ENCODE measurements around the gene RHCG.
A peak's percentile ranks its signal among the peaks of the same experiment; 100 is the strongest.
"Not testable (repeated sequence)": the region's sequence is repeated elsewhere in the genome, so short reads cannot be mapped to it uniquely, and the experiment has no call there.

RHCG gene

GRCh38 chr15:89477411-89478242 lies 18.8 kb downstream of the RHCG start:
- DNase-seq (ENCODE audit: low spot score), result no peak

- DNase-seq (ENCODE audit: low spot score), result no peak
Observed at GRCh38 chr15:89475661-89476060, 20.7 kb downstream of the RHCG start.

DNA sequence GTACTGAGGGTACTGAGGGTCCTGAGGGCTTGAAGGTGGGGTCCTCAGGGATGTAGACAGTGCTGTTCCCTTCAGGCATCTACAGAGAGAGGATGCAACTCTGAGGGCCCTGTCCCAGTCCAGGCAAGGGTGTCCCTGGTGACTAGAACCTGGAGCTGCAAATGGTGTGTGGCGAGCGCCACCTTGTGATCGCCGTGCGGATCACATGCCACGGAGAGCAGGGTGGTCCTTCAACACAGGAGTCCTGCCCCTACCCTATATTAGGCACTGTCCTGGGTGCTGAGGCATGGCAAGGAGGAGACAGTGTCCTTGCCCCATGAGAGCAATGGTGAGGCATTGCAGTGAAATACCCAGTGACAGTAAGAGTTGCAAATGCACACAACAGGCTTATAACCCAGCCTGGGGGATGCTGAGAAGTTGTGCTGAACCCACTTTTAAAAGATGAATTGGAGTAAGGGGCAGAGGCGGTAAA lies 23.6 kb downstream of the RHCG start:
- peak; percentile 9 for DNase-seq (ENCODE audit: low spot score)

DNA sequence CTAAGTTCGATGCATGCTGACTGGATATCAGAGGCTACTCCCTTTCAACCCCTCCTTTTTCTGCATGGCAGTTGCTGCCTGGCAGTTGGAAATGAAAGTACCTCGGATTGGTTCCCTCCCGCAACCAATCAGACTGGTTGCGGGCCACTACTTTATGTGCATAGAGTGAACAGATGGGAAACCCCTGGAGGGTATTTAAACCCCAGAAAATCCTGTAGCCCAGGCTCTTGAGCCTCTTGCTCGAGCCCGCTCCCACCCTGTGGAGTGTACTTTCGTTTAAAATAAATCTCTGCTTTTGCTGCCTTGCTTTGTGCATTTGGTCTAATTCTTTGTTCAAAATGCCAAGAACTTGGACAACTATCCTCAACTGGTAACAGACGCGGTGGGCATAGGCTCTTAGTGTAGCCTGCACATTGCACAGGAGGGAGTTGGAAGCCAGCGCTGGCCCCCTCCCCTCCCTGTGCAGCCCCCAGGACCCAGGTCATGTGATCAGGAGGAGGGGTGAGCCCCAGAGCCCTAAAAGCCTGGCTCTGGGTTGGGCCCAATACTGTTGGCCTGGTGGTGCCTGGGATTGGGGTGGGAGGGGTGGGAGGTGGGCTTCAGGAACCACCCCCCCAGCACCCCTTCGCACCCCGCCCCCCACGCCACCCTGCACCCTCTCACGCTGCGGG lies 26.8 kb downstream of the RHCG start:
- no peak for DNase-seq (ENCODE audit: low spot score)

GRCh38 chr15:89468813-89469212 lies 27.6 kb downstream of the RHCG start:
- DNase-seq (ENCODE audit: low spot score), result not testable (repeated sequence)

GRCh38 chr15:89463113-89463512 lies 33.3 kb downstream of the RHCG start:
- no peak for DNase-seq (ENCODE audit: low spot score)

GRCh38 chr15:89462198-89462912 lies 34.0 kb downstream of the RHCG start:
- no peak for DNase-seq (ENCODE audit: low spot score)

GRCh38 chr15:89461386-89461785 lies 35.0 kb downstream of the RHCG start:
- DNase-seq (ENCODE audit: low spot score), result no peak

DNA sequence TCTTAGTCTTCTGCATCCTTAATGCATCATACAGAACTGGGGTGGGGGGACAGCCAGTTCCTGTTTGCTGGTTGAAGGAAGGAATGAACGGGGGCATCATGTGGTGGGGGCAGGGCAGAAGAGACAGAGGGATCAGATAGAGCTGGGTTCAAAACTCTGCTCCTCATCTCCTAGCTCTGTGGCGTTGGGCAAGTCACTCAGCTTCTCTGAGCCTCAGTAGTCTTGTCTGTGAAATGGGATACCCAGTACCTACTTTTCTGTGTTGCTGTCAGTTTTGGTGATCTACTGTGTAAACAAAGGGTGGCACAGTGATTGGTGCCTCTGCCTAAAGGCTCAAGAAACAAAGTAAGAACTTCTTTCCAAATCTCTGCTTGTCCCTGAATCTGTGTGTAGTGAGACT lies 36.3 kb downstream of the RHCG start:
- DNase-seq (ENCODE audit: low spot score), result no peak

- no peak for DNase-seq (ENCODE audit: low spot score)
Observed at GRCh38 chr15:89459271-89460038, 36.9 kb downstream of the RHCG start.

- DNase-seq (ENCODE audit: low spot score), result no peak
Observed at GRCh38 chr15:89458440-89458839, 37.9 kb downstream of the RHCG start.

DNA sequence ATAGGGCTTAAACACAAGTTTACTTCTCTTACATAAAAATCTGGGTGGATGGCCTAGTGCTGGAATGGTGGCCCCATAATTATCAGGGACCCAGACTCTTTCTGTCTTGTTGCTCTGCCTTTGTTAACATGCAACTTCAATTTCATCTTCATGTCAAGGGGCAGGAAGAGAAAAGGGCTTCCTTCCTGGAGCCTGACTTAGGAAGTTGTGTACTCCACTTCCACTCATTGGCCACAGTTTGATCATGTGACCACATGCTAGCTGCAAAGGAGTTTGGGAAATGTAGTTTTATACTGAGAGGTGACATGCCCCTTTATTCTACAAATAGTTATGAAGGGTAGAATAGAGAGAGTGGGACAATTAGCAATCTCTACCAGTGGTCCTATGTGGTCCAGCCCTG lies 39.3 kb downstream of the RHCG start:
- no peak for DNase-seq (ENCODE audit: low spot score)

DNA sequence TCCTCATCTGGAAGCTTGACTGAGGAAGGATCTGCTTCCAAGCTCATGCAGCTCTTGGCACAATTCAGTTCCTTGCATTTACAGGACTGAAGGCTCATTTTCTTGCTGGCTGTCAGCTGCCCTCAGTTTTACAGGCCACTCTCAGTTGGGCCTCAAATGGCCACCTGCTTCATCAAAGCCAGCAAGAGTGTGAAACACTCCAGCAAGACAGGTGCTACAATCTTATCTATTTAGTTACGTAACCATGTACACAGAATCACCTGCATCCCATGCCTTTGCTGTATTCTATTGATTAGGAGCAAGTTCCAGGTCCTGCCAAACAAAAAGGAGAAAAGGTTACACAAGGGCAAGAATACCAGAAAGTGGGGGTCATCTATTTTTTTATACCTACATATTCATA lies 40.8 kb downstream of the RHCG start:
- no peak for DNase-seq (ENCODE audit: low spot score)

- no peak for DNase-seq (ENCODE audit: low spot score)
Observed at GRCh38 chr15:89452330-89452836, 44.0 kb downstream of the RHCG start.

DNA sequence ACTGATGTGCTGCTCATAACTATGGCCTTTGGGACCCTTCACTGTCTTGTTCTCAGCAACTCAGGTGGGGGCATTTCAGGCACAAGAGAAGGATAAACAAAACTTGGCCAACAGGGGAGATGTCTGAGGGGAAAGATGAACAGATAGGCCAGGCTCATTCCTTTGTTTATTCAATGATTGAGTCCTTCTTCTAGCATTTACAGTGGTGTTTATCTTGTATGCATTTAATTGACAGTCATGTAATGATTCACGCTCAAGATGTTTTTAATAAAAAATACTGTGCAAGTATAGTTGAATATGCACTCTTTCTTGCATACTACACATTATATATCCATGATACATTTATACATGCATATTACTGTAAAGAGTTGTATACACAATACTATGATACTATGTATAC lies 44.5 kb downstream of the RHCG start:
- DNase-seq (ENCODE audit: low spot score), result no peak

GRCh38 chr15:89450076-89451006 lies 46.0 kb downstream of the RHCG start:
- DNase-seq (ENCODE audit: low spot score), result no peak

GRCh38 chr15:89448825-89449224 lies 47.6 kb downstream of the RHCG start:
- no peak for DNase-seq (ENCODE audit: low spot score)

DNA sequence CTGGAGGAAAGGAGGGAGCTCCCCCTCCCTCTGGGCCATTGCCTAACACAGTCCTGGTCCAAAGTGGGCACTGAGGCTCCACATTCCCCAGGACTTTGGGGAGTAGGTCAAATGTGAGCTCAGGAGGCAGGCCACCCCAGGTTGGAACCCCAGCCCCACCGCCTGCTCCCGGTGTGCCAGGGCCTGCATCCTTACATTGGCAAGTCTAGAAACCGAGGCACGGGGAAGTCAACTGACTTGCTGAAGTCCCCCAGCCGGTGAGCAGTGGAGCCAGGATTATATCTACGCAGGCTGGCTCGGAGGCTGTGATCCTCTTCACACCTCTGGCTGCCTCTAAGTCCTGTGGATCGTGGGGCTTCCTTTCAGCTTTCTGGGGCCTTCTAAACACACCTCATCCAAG lies 48.7 kb downstream of the RHCG start:
- no peak for DNase-seq (ENCODE audit: low spot score)

- DNase-seq (ENCODE audit: low spot score), result no peak
Observed at GRCh38 chr15:89446255-89446891, 50.0 kb downstream of the RHCG start.

DNA sequence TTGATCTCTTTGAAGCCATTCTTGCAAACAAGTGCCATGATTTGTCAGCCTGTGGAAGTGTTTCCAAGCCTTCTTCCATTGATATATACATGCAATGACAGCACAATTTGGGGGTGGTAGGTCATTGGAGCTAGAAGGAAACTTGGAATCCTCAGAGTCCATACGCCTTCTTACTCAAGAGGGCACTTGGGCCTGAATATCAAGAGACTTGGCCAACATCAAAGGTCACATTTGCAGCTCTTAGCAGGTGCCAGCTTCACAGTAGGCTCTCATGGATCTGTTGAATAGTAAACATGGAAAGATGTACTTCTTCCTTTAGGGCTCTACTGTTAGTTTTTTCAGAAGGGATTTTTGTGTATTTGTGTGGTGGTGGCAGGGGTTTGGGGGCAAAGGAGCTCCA lies 50.9 kb downstream of the RHCG start:
- DNase-seq (ENCODE audit: low spot score), result no peak

All from hematopoietic multipotent progenitor cell treated with erythropoietin and hydrocortisone succinate and interleukin-3 and kit ligand, for 17 days (in vitro differentiated cells).